ENCODE measurements around the gene PI4KB.
"Not testable (repeated sequence)": the region's sequence is repeated elsewhere in the genome, so short reads cannot be mapped to it uniquely, and the experiment has no call there.

PI4KB gene

GRCh38 chr1:151327223-151327902 lies at the start of gene PI4KB:
TSS of gene PI4KB (minus strand) at chr1:151327416. CDS start at chr1:151316481, 10,935 bp downstream.
- DNase-seq (ENCODE audit: low read depth) = peak; percentile 76

DNA sequence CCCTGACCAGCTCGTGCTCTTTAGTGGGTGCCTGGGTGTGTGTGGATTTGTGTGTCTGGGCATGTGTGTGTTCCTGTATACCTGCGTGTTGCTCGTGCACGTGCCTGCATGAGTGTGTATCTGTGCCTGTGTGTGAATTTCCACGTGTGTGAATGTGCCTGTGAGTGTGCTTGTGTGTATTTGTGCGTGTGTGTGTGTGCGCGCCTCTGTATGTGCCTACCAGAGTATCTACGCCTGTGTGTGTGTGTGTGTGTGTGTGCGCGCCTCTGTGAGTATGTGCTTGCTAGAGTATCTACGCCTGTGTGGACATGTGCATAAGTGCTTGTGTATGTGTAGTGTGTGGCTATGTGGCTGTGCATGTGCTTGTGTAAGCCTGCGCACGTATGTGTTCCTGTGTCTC lies 46.0 kb upstream of the PI4KB start:
- DNase-seq (ENCODE audit: low read depth) = no peak

DNA sequence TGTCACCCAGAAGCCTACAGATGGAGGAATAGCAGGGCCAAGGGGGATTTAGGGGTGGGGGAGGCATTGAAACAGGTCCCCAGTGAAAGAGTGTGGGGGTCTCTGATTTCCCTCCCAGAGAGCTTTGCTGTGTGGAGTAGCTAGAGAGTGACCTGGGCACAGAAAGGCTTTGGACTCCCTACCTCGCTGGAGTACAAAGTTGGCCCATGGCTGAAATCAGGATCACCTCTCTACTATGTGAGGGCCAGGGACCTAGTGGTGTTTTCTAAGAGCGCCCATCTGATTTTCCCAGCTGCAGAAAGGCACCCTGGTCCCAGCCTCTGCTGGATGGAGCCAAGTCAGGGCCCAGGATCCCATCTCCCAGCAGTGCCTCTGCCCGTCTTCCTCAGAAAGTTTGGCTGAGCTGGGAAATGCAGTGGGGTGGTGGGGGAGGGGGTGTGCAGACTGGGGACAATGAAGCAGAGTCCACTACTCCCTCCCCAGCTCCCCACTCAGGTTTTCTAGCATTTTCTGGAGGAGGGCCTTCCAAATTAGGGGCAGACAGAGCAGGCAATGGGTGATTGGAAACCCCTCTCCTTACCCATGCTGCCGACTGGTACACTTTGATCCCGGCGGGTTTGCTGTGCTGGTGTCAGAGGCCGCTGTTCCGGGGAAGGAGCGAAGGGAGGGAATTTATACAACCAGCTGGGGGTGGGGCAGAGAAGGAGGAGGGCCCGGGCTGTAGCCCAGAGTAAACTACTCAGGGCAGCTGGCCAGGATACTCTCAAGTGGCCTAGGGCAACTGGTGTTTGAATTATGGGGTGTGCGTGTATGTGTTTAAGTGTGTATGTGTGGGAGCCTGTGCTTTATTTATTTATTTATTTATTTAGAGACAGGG lies 45.1 kb upstream of the PI4KB start, which contains the start of gene SELENBP1:
TSS of gene SELENBP1 (minus strand) at position 648 of the 877 bp plus-strand sequence. CDS start at position 584, 64 bp downstream.
- DNase-seq (ENCODE audit: low read depth) = no peak

DNA sequence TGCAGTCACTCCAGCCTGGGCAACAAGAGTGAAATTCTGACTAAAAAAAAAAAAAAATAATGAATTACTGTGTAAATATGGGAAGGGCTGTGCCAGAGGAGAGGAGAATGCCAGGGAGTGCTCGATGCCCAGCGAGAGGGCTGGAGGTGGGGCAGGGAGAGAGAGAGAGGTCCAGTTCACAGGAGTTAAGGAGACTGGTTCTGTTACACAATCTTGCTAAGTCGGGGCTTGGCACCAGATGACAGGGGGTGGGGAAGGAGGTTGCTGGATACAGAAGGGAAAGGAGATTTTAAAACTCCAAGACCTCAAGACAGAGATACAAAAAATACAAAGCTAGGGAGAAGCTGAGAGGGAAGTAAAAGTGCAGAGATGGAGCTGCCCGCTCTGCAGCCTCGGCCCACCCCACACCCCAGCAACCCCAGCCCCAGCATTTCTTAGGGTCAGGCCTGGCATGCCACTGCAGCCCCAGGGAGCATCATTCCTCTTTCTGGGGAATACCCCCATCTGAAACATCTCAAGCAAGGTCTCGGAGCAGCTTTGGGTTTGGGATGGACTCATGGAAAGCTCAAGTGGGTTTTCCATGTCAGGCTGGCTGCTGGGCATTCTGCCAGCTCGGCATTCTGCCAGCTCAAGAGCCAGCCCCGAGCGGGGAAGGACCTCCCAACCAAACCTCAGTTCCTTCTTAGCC lies 44.3 kb upstream of the PI4KB start:
- DNase-seq (ENCODE audit: low read depth) = no peak

DNA sequence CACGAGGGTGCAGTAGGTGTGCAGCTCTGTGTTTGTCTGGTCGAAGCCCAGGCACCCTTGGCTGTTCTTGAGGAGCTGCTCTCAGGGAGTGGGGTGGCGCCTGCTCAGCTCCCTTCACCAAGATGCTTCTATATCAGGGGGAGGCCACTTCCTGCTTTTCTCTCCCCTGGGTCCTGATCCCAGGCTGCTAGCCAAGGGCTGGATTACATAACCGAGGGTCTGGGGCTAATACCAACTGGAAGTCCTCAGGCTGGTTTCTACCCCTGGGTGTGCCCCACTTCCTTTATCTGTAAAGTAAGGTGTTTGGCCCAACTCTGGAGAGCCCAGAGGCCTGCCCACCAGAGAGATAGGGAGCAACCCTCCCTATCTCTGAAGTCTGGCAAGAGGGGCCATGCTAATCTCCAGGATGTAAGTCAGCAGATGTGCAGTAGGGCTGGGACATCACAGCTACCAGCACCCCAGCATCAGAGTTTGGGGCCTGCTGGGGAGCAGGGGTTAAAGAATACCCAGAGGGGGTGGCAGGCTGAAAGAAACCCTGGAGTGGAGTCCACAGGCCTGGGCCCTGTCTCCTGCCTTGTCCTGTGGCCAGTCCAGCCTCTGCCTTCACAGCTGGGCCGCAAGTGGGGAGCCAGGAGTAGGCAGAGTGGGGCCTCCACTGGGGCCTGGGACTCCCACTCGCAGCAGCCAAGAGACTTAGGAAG lies 43.1 kb upstream of the PI4KB start:
- DNase-seq (ENCODE audit: low read depth) = no peak

- DNase-seq (ENCODE audit: low read depth) = no peak
Measured at GRCh38 chr1:151369621-151370048, 42.4 kb upstream of the PI4KB start.

GRCh38 chr1:151369302-151369610 lies 42.0 kb upstream of the PI4KB start:
- no peak for DNase-seq (ENCODE audit: low read depth)

DNA sequence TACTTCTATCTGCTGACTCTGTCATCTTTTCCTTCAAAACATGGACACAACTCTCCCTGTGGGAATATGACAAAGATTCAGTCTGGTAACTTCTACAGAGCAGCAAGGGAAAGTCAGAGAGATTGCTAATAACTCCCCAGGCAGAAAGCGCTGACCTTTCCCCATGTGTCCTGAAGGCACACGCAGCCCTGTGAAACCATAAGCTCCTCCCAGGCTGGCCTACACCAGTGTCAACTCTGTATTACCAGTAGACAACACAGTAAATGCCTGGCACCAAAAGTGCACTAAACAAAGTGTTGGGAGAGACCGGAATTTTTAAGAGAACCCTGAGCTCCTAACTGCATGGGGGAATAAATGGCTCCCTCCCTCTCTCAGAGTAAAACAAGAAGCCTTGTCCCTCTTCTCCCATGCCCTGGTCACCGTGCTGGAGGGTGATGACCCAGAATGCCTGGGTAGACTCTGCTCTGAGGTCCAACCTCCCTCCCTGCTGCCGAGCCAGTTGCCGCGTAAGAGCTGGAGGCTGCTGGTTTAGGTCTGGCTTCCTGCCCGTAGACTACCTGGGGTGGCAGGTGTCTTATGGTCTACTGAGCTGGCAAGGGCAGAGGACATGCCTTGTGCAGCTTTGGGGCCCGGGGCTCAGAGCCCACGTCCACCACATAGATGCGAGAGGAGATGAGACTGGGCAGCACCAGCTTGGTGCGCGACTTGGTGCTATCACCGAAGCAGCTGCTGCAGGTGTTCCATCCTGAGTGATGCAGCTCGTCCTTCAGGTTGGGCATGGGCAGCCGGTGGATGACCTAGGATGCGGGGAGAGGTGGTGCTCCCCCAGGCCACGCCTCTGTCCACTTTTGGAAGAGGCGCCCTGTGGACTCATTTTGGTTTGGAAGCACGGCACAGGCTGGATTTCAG lies 41.4 kb upstream of the PI4KB start:
- DNase-seq (ENCODE audit: low read depth) = no peak

DNA sequence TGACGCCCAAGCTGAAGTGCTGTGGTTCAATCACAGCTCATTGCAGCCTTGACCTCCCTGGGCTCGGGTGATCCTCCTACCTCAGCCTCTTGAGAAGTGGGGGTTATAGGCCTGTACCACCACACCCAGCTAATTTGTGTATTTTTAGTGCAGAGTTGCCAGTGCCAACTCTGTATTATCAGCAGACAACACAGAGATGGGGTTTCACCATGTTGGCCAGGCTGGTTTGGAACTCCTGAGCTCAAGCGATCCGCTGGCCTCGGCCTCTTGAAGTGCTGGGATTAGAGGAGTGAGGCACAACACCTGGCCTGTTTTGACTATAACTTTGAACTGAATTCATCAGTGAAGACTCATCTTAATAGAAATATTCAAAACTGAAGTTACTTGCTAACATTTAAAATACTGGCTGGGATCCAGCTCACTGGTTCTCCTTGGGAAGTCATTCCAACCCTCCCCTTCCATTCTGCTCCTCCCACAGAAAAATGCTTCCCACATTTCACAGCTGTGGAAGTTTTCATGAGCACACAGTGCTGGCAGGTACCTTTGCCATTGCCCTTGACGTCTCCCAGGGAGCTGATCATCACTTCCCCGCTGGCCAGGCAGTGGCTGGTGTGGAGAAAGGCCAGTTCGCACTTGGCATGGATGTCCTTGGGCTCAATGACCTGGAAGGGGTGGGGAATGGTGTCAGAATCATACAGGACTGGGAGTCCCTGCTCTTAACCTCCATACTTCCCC lies 40.6 kb upstream of the PI4KB start:
- no peak for DNase-seq (ENCODE audit: low read depth)

- DNase-seq (ENCODE audit: low read depth) = no peak
Measured at GRCh38 chr1:151364996-151365395, 37.8 kb upstream of the PI4KB start.

DNA sequence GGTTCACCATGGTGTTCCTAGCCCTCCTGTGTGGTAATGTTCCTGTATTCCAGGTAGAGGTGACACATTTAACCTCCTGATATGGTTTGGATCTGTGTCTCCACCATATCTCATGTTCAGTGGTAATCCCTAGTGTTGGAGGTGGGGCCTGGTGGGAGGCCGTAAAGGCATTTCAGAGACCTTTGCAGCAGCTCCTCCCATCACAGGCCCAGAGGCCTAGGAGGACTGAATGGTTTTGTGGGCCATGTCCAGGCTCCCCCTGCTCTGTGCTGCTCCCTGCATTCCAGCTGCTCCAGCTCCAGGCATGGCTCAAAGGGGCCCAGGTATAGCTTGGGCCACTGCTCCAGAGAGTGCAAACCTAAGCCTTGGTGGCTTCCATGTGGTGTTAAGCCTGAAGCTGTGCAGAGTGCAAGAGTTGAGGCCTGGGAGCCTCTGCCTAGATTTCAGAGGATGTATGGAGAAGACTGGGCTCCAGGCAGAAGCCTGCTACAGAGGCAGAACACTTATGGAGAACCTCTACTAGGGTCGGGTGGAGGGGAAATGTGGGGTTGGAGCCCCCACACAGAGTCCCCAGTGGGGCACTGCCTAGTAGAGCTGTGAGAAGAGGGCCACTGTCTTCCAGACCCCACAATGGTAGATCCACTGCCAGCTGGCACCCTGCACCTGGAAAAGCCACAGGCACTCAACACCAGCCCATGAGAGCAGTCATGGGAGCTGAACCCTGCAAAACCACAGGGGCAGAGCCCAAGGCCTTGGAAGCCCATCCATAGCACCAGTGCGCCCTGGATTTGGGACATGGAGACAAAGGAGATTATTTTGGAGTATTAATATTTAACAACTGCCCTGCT lies 35.3 kb upstream of the PI4KB start:
- DNase-seq (ENCODE audit: low read depth) = no peak

DNA sequence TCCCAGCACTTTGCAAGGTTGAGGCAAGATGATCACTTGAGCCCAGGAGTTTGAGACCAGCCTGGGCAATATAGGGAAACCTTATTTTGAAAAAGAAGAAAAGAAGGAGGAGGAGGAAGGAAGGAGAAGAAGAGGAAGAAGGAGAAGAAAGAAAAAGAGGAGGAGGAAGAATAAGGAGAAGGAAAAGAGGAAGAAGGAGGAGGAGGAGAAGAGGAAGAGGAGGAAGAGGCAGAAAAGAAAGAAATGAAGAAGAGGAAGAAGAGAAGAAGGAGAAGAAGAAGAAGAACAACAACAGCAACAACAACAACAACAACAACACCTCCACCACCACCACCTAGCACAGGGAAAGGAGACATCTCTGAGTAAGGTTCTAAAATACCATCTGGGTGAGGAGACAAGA lies 34.7 kb upstream of the PI4KB start:
- no peak for DNase-seq (ENCODE audit: low read depth)

DNA sequence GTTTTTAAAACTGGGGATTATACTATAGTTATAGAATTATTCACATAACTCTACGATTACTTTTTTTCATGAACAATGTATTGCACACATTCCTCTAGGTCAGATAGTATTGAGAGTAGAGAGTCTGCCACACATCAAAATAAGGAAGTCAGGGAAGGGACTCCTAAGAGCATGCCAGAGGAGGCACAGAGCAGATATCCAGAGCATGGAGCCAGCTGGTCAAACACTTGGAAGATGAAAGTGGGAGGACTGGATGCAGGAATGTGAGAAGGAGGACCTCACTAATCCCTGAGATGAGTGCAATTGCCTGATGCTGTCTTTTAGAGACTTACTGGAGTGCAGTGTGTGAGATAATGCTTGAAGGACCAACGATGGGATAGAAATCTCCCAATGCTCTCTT lies 29.5 kb upstream of the PI4KB start:
- DNase-seq (ENCODE audit: low read depth) = no peak

- no peak for DNase-seq (ENCODE audit: low read depth)
Measured at GRCh38 chr1:151352021-151352718, 25.0 kb upstream of the PI4KB start.

GRCh38 chr1:151350323-151350722 lies 23.1 kb upstream of the PI4KB start:
- not testable (repeated sequence) for DNase-seq (ENCODE audit: low read depth)

GRCh38 chr1:151347523-151348246 lies 20.5 kb upstream of the PI4KB start:
- DNase-seq (ENCODE audit: low read depth) = no peak

- DNase-seq (ENCODE audit: low read depth) = peak; percentile 84
Measured at GRCh38 chr1:151346769-151347522, 19.7 kb upstream of the PI4KB start, which contains the start of gene RFX5. TSS of gene RFX5 (minus strand) at chr1:151347252. CDS start at chr1:151346320, 932 bp downstream.
